Measurements from ENCODE around the gene UGT1A4. TPM values are rescaled to one million over a fixed set of nuclear protein-coding genes. Genes with fewer than 3 reads are reported as not detected.
"Not testable (repeated sequence)": the region's sequence is repeated elsewhere in the genome, so short reads cannot be mapped to it uniquely, and the experiment has no call there.

Gene UGT1A4
- total RNA-seq, 4 donors from 2014 or later = not detected

DNA sequence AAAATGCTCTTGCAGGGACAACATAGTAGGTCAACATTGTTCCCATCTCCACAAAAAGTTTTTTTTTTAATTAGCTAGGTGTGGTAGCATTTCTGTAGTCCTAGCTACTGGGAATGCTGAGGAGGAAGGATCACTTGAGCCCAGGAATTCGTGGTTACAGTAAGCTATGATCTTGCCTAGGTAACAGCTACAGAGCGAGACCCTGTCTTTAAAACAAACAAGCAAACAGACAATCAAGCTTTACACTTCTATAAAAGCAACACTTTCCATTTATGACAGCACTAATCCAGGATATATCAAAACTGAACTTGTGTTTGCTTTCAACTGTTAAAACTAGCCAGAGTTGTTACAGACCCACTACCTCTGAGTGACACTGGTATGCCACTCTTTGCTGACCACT lies 22.3 kb downstream of the UGT1A4 start:
- DNase-seq (ENCODE audit: low spot score) (no peak), ATAC-seq (ENCODE audit: low FRiP score) (no peak)
- TF ChIP-seq CTCF (IDR thresholded peaks at IDR 0.05) = no peak

DNA sequence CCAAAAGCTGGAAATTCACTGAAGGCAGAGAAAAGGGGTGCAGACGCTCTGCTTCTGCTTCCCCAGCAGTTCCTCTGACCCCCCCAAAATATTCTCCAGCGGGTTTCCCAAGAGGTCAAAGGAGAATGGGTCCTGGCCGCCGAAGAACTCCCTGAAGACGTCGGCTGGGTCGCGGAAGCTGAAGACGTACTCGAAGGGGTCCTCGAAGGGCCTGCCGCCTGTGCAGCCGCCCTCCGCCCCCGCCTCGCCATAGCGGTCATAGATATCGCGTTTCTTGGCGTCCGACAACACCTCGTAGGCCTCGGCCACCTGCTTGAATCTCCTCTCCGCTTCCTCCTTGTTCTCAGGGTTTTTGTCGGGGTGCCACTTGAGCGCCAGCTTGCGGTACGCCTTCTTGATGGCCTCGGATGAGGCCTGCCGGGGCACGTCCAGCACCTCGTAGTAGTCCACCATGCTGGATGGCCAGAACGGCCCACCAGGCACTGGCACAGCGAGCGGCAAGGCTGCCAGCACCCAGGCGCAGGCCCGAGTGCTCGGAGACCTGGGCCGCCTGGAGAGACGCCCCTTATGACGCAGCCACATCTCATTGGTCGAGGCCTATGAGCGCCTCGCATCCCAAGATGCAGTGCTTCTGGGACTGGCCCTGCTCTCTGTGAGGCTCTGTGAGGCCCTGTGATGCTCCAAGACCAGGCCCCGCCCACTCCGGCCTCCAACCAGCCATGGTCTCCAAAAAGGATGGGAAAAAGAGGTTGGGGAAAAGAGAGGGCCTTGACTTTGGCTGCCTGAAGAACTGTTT lies 25.1 kb downstream of the UGT1A4 start:
- ATAC-seq (ENCODE audit: low FRiP score) = no peak
- DNase-seq (ENCODE audit: low spot score) = no peak

DNA sequence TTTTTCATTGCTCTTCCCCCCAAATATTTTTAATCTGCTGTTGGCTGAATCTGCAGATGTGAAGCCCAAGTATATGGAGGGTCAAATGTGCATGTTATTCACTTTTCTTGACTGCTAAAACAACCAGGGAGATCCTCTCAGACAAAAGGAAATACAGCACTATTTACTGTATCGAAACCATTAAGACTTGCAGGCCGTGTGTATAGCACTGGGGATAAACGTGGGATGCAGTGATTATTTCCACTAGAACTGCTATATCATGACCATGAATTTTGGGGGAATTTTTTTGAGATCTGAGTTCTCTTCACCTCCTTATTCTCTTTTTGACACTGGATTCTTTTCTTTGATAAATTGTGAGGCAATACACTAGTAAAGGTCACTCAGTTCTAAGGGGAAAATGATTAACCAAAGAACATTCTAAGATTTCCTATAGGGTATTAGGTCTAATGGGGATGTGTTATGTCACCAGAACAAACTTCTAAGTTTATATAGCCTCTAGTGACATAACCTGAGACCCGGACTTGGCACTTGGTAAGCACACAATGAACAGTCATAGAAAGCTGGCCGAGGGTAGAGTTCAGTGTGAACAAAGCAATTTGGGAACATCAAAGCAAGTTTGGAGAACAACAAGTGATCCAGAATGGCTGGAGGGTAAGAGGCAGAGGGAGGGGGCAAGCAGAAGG lies 26.7 kb downstream of the UGT1A4 start:
- no peak for TF ChIP-seq CTCF (IDR thresholded peaks at IDR 0.05)
- DNase-seq (ENCODE audit: low spot score) (no peak), ATAC-seq (ENCODE audit: low FRiP score) (no peak)

More for the DNA sequence above, 25.1 kb downstream of the UGT1A4 start:
- TF ChIP-seq CTCF (IDR thresholded peaks at IDR 0.05) = no peak

DNA sequence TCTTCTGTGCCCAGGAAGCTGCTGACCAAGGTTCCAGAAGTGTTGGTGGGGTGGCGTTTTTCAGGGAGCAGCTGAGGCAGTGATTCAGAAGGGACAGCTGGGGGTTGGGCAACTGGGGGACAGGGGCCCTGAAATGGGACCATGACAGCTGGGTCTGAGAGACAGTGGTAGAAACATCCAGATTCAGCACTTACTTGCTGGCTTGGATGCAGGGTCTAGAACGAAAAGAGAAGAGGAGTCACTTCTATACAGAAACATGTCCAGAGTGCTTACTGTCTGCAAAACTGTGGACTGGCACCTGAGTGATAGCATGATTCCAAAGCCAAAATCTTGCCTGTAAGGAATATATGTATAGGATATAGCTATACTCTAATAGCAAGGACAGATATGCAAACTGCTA lies 27.3 kb downstream of the UGT1A4 start:
- DNase-seq (ENCODE audit: low spot score) = not testable (repeated sequence)

GRCh38 chr2:233746475-233747282 lies 28.1 kb downstream of the UGT1A4 start:
- no peak for TF ChIP-seq CTCF (IDR thresholded peaks at IDR 0.05)
- peak; percentile 60 for ATAC-seq (ENCODE audit: low FRiP score)
- DNase-seq (ENCODE audit: low spot score) = no peak

More for the DNA sequence above, 27.3 kb downstream of the UGT1A4 start:
- not testable (repeated sequence) for ATAC-seq (ENCODE audit: low FRiP score)

DNA sequence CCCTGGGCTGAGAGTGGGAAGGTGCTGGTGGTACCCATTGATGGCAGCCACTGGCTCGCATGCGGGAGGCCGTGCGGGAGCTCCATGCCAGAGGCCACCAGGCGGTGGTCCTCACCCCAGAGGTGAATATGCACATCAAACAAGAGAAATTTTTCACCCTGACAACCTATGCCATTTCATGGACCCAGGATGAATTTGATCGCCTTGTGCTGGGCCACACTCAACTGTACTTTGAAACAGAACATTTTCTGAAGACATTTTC lies 28.7 kb downstream of the UGT1A4 start:
- ATAC-seq (ENCODE audit: low FRiP score) = no peak
- no peak for DNase-seq (ENCODE audit: low spot score)
- TF ChIP-seq CTCF (IDR thresholded peaks at IDR 0.05) = no peak

- DNase-seq (ENCODE audit: low spot score); ATAC-seq (ENCODE audit: low FRiP score): not testable (repeated sequence)
These were observed 32.2 kb downstream of the UGT1A4 start for GRCh38 chr2:233750689-233751088.

GRCh38 chr2:233751212-233752009 lies 32.9 kb downstream of the UGT1A4 start:
- not testable (repeated sequence) for ATAC-seq (ENCODE audit: low FRiP score); DNase-seq (ENCODE audit: low spot score)
